Measurements from ENCODE around the gene CCNL2. TPM values are rescaled to one million over a fixed set of nuclear protein-coding genes. Genes with fewer than 3 reads are reported as not detected.

CCNL2 gene
- total and polyA plus RNA-seq, 4 donors, result 46.4 to 170 (median 104) TPM

- Histone ChIP-seq H3K4me1 (ENCODE audit: control insufficient read depth in 4 of 4, insufficient read depth in 4 of 4, low read length in 3 of 4) (peaks cover 7 to 33% (median 28%) of the 10 kb centered on the region in 4 donors), H3K27me3 (ENCODE audit: control insufficient read depth in 4 of 4, insufficient read depth in 4 of 4, low read length in 3 of 4) (no peaks in the 10 kb centered on the region), H3K4me3 (ENCODE audit: low read depth in 1 of 3, low read length in 3 of 3) (peak overlapping the region; percentile 70 to 98 (median 82)), H3K36me3 (ENCODE audit: control insufficient read depth in 4 of 4, insufficient read depth in 3 of 4, low read depth in 1 of 4, low read length in 3 of 4) (peaks cover 0 to 4% (median 0%) of the 10 kb centered on the region in 4 donors), H3K9me3 (ENCODE audit: control insufficient read depth in 4 of 4, low read length in 3 of 4) (no peaks in the 10 kb centered on the region), H3K9ac (ENCODE audit: low read depth in 1 of 2, low read length in 2 of 2) (peak overlapping the region; percentile 68 to 94), H3K27ac (ENCODE audit: low read depth in 1 of 2, low read length in 2 of 2) (peak overlapping the region; percentile 77 to 87)
- TF ChIP-seq RAD21 (IDR thresholded peaks at IDR 0.05), result no peak
- TF ChIP-seq FOXA1 (IDR thresholded peaks at IDR 0.05), result no peak
- TF ChIP-seq YY1 (IDR thresholded peaks at IDR 0.05), result no peak
- TF ChIP-seq MAX (IDR thresholded peaks at IDR 0.05), result no peak
- TF ChIP-seq RXRA (IDR thresholded peaks at IDR 0.05), result no peak
- no peak for TF ChIP-seq ATF3 (IDR thresholded peaks at IDR 0.05)
- TF ChIP-seq JUND (IDR thresholded peaks at IDR 0.05), result no peak
- TF ChIP-seq TAF1 (conservative IDR thresholded peaks at IDR 0.05), result no peak
- TF ChIP-seq REST (IDR thresholded peaks at IDR 0.05), result no peak
- no peak for TF ChIP-seq EGR1 (IDR thresholded peaks at IDR 0.05; ENCODE audit: low read depth in 2 of 2)
- TF ChIP-seq ZBTB33 (IDR thresholded peaks at IDR 0.05), result no peak
- TF ChIP-seq HNF4G (IDR thresholded peaks at IDR 0.05), result no peak
- TF ChIP-seq GABPA (IDR thresholded peaks at IDR 0.05 in 1 of 2, conservative IDR thresholded peaks at IDR 0.05 in 1 of 2), result no peak
- no peak for TF ChIP-seq CTCF (IDR thresholded peaks at IDR 0.05; ENCODE audit: low read depth, low read length, missing input control)
- TF ChIP-seq FOXA2 (IDR thresholded peaks at IDR 0.05), result no peak
- no peak for TF ChIP-seq NR2F2 (IDR thresholded peaks at IDR 0.05)
- TF ChIP-seq HNF4A (conservative IDR thresholded peaks at IDR 0.05), result no peak
- TF ChIP-seq SP1 (IDR thresholded peaks at IDR 0.05), result no peak
- under 1% methylated on average over 24 of the region's 24 CpGs for WGBS
- DNase-seq (ENCODE audit: low spot score), result no peak
These were observed 24.6 kb downstream of the CCNL2 start for GRCh38 chr1:1374589-1374928.
